DND-41 (cell line): Measurements from ENCODE around the gene CUL5.

Experiments used
- ATAC-seq: fragments of 200-7000 bp; cut with Tn5 transposase; 3 replicates; pipeline ENCODE4 v1.9.1; 2021; ENCODE audit warnings: low read depth; ENCODE audit not compliant: insufficient read depth
- DNase-seq: peaks from one replicate; pipeline ENCODE4 v3.0.0-alpha.2; 2020
- H2AFZ ChIP-seq: 2 replicates; pipeline ENCODE4 v1.6.0; 2012; ENCODE audit warnings: low read depth, low read length
- H3K27ac ChIP-seq: 2 replicates; pipeline ENCODE4 v1.5.1; 2012; ENCODE audit warnings: low read length, inconsistent platforms
- H3K27me3 ChIP-seq: fragments of 200-600 bp; sonication (generic); 2 replicates; pipeline ENCODE4 v1.6.0; 2012; ENCODE audit warnings: low read length, mild to moderate bottlenecking, inconsistent platforms; ENCODE audit not compliant: insufficient read depth, poor library complexity
- H3K36me3 ChIP-seq: 2 replicates; pipeline ENCODE4 v1.5.1; 2012; ENCODE audit warnings: low read length, inconsistent platforms; ENCODE audit not compliant: insufficient read depth
- H3K4me1 ChIP-seq: 2 replicates; pipeline ENCODE4 v1.5.1; 2012; ENCODE audit warnings: mild to moderate bottlenecking, low read length; ENCODE audit not compliant: insufficient read depth
- H3K4me2 ChIP-seq: 2 replicates; pipeline ENCODE4 v1.6.0; 2012; ENCODE audit warnings: mild to moderate bottlenecking, moderate library complexity, low read length, inconsistent platforms; ENCODE audit not compliant: insufficient read depth
- H3K4me3 ChIP-seq, 2 experiments: fragments of 200-600 bp in 1 of 2; shearing (Covaris generic) in 1 of 2; 2 replicates each; pipeline ENCODE4 v1.5.1; 2012 to 2016; ENCODE audit warnings: inconsistent platforms in 2 of 2, low read length in 2 of 2, mild to moderate bottlenecking in 2 of 2, low read depth in 1 of 2, moderate library complexity in 1 of 2
- H3K79me2 ChIP-seq: 2 replicates; pipeline ENCODE4 v1.6.0; 2012; ENCODE audit warnings: low read length, inconsistent platforms; ENCODE audit not compliant: insufficient read depth
- H3K9ac ChIP-seq: 2 replicates; pipeline ENCODE4 v1.6.0; 2012; ENCODE audit warnings: low read depth, mild to moderate bottlenecking, inconsistent platforms, low read length, moderate library complexity
- H3K9me3 ChIP-seq: 2 replicates; pipeline ENCODE4 v1.5.1; 2012; ENCODE audit warnings: low read length, moderate library complexity, mild to moderate bottlenecking, inconsistent platforms; ENCODE audit not compliant: insufficient read depth, severe bottlenecking
- H4K20me1 ChIP-seq: 2 replicates; pipeline ENCODE4 v1.6.0; 2012; ENCODE audit warnings: low read length; ENCODE audit not compliant: insufficient read depth
- EZH2 ChIP-seq: IDR thresholded peaks from 3 replicates; pipeline ENCODE4 v1.6.1; 2012; ENCODE audit warnings: borderline replicate concordance, low read depth, mild to moderate bottlenecking, moderate library complexity, low read length, inconsistent platforms; ENCODE audit not compliant: severe bottlenecking
- TF ChIP-seq, protein P1 (sequence below): IDR thresholded peaks from 2 replicates; pipeline ENCODE4 v1.5.1; 2012; ENCODE audit warnings: borderline replicate concordance, low read length, moderate library complexity, mild to moderate bottlenecking; ENCODE audit not compliant: poor library complexity, severe bottlenecking; ENCODE audit errors: extremely low read depth

CUL5 gene

DNA sequence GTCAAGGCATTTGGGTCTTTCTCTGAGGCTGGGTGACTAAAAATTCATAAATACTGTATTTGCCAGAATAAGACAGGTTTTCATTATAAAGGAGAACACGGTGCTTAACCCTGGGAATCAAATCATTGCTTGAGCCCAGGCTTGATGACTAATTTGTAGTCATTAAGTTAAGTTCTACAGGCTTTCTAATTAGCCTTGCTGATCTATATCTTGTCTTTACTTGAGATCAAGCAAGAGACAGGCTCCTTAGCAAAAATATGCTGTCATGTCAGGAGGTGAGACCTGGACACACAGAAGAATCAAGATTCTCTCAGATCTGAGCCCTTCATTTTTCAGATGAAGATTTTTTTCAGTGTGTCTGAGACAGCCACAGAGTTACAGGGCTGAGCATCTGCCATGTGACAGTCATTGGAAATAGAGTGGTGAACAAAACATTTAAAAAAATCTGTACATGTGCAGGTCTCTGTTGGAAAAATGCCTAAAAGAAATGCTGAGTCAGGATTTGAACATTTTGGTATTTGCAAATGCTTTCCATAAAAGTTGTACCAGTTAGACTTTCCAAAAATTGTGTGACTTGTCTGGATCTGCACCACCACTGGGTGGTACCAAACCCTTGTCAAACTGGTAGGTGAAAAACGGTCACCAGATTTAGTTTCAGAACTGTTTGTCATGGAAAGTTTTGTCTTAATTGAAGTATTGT, 127.3 kb downstream of the CUL5 start:
- H3K9ac ChIP-seq, result no peak overlapping the region
- H3K4me3 ChIP-seq, result no peak overlapping the region
- no peaks in the 10 kb centered on the region for H3K4me1 ChIP-seq
- no peak overlapping the region for H3K4me2 ChIP-seq
- no peaks in the 10 kb centered on the region for H4K20me1 ChIP-seq
- no peak overlapping the region for H3K27ac ChIP-seq
- no peaks in the 10 kb centered on the region for H3K79me2 ChIP-seq
- 0 out of 2 replicates have a peak, but pooled peaks cover 3% of the 10 kb centered on the region for H3K36me3 ChIP-seq
- TF ChIP-seq, protein P1, sequence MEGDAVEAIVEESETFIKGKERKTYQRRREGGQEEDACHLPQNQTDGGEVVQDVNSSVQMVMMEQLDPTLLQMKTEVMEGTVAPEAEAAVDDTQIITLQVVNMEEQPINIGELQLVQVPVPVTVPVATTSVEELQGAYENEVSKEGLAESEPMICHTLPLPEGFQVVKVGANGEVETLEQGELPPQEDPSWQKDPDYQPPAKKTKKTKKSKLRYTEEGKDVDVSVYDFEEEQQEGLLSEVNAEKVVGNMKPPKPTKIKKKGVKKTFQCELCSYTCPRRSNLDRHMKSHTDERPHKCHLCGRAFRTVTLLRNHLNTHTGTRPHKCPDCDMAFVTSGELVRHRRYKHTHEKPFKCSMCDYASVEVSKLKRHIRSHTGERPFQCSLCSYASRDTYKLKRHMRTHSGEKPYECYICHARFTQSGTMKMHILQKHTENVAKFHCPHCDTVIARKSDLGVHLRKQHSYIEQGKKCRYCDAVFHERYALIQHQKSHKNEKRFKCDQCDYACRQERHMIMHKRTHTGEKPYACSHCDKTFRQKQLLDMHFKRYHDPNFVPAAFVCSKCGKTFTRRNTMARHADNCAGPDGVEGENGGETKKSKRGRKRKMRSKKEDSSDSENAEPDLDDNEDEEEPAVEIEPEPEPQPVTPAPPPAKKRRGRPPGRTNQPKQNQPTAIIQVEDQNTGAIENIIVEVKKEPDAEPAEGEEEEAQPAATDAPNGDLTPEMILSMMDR, result peak; percentile 58
- no peak for TF ChIP-seq EZH2
- 0 out of 3 replicates have a peak, but pooled peaks have one; percentile 48 for ATAC-seq
- no peak for DNase-seq
- H2AFZ ChIP-seq, result no peak overlapping the region
- no peaks in the 10 kb centered on the region for H3K9me3 ChIP-seq
- H3K27me3 ChIP-seq, result no peaks in the 10 kb centered on the region

GRCh38 chr11:108137212-108137611, 128.5 kb downstream of the CUL5 start:
- Histone ChIP-seq H3K36me3 (peaks cover 5% of the 10 kb centered on the region; the same call in 1 of the 2 replicates), H3K79me2 (no peaks in the 10 kb centered on the region), H3K9ac (no peak overlapping the region), H3K27ac (no peak overlapping the region), H3K4me3 (no peak overlapping the region), H2AFZ (no peak overlapping the region), H3K4me1 (no peaks in the 10 kb centered on the region), H3K27me3 (no peaks in the 10 kb centered on the region), H3K9me3 (no peaks in the 10 kb centered on the region), H3K4me2 (no peak overlapping the region), H4K20me1 (no peaks in the 10 kb centered on the region)
- DNase-seq (no peak), ATAC-seq (no peak)
- TF ChIP-seq EZH2, result no peak
- TF ChIP-seq, protein P1, result no peak

DNA sequence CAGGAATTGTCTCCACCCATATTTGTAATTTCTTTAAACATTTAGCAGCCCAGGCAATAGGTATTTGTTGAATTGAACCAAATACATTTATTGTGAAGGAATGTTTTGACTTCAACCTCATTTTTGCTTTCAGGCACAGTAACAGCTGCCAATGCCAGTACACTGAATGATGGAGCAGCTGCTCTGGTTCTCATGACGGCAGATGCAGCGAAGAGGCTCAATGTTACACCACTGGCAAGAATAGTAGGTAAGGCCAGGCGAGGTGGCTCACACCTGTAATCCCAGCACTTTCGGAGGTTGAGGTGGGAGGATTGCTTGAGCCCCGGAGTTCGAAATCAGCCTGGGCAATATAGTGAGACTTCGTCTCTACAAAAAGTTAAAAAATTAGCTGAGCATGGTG, 133.6 kb downstream of the CUL5 start:
- H3K36me3 ChIP-seq, result peaks cover 22% of the 10 kb centered on the region
- no peak overlapping the region for H3K4me2 ChIP-seq
- H3K9ac ChIP-seq, result no peak overlapping the region
- DNase-seq (no peak), ATAC-seq (no peak)
- H3K79me2 ChIP-seq, result no peaks in the 10 kb centered on the region
- no peaks in the 10 kb centered on the region for H3K27me3 ChIP-seq
- no peak overlapping the region for H3K27ac ChIP-seq
- H2AFZ ChIP-seq, result no peak overlapping the region
- no peaks in the 10 kb centered on the region for H4K20me1 ChIP-seq
- no peaks in the 10 kb centered on the region for H3K9me3 ChIP-seq
- H3K4me3 ChIP-seq, result no peak overlapping the region
- TF ChIP-seq, protein P1, result no peak
- no peak for TF ChIP-seq EZH2
- no peaks in the 10 kb centered on the region for H3K4me1 ChIP-seq
